ENCODE results near the gene CHTF18. TPM values are rescaled to one million over a fixed set of nuclear protein-coding genes. Genes with fewer than 3 reads are reported as not detected.

CHTF18 gene
- total RNA-seq, 1 experiment from 2014 or later: 102 TPM

DNA sequence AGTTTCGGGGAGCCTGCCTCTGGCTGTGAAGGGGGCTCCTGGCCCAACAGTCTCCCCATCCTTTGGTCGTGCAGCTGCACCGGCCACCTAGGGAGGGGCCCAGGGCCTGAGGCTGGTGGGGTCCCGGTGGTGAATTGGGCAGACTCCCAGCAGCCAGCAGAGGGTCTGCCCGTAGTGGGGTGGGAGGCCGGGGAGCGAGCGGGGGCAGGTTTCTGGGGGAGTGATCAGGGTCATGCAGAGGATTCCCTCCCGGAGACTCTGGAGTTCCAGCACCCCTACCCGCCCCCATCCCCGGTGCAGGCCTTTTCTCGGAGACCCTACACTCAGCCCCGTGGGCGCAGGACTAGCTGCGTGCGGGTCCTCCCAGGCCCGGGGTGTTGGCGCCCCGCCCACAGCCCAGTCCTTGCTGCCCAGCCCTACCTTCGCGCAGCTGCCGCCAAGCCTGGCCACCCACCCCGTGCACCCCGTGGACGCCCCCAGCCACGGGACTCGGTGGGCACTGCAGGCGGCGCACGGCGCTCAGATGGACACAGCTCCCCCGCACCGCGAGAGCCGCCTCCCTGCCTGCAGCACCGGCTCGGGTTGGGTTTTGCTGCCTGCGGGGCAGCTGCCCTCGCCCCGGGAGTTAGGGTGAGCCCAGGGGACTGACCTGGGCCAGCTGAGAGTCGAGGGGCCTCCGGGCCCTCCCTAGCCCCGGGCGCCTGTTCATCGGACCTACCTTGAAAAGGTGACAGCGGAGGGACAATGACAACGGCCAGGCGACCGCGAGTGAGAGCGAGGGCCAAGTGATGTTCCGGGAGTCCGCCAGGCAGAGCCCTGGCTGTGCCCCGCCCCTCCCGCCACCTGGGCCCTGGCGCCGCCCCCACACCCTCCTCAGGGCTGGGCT is 11.8 kb downstream of the CHTF18 start, which contains the start of gene GNG13:
GNG13 (minus strand) TSS at position 787 of the 886 bp plus-strand sequence. CDS start 1,657 bp downstream, outside the sequence.
- peak within 1 kb of the TSS; percentile 26 for H3K4me3 ChIP-seq (ENCODE audit: low read depth, low read length)
- no peak within 1 kb of the TSS for H3K27ac Mint-ChIP-seq (ENCODE audit: unreplicated experiment)
- intact Hi-C loops (cut with micrococcal nuclease; ENCODE audit: unreplicated experiment): no loop called here
- no peaks in the 10 kb centered on the region for H3K27me3 Mint-ChIP-seq (ENCODE audit: insufficient read depth, unreplicated experiment)
- no peaks in the 10 kb centered on the region for H3K27me3 ChIP-seq (replicated peaks; ENCODE audit: control insufficient read depth, insufficient read depth, low read length)
- H3K9me3 ChIP-seq: no peaks in the 10 kb centered on the region
- no peaks in the 10 kb centered on the region for H3K9me3 Mint-ChIP-seq (ENCODE audit: unreplicated experiment)
- no TSS peak for BruUV-seq (replicated peaks)
- H3K36me3 Mint-ChIP-seq (ENCODE audit: insufficient read depth, unreplicated experiment): peaks cover 42% of the 10 kb centered on the region
- TF ChIP-seq, protein P1, sequence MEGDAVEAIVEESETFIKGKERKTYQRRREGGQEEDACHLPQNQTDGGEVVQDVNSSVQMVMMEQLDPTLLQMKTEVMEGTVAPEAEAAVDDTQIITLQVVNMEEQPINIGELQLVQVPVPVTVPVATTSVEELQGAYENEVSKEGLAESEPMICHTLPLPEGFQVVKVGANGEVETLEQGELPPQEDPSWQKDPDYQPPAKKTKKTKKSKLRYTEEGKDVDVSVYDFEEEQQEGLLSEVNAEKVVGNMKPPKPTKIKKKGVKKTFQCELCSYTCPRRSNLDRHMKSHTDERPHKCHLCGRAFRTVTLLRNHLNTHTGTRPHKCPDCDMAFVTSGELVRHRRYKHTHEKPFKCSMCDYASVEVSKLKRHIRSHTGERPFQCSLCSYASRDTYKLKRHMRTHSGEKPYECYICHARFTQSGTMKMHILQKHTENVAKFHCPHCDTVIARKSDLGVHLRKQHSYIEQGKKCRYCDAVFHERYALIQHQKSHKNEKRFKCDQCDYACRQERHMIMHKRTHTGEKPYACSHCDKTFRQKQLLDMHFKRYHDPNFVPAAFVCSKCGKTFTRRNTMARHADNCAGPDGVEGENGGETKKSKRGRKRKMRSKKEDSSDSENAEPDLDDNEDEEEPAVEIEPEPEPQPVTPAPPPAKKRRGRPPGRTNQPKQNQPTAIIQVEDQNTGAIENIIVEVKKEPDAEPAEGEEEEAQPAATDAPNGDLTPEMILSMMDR (IDR thresholded peaks at IDR 0.05; ENCODE audit: insufficient read depth in 1 of 2, low read depth in 1 of 2, low read length in 1 of 2, severe bottlenecking in 1 of 2, unreplicated experiment in 1 of 2): no peak
- no peaks in the 10 kb centered on the region for H3K36me3 ChIP-seq (ENCODE audit: control insufficient read depth, insufficient read depth, low read length)
- peaks cover 9% of the 10 kb centered on the region for H3K4me1 ChIP-seq
- ChIA-PET POLR2A (interaction anchor here (0.5 kb wide), 1 partner anchor 43 kb away, joined by 4 read pairs; no protein-coding TSS in a partner anchor), CTCF (interaction anchor here (0.6 kb wide), 3 partner anchors 32 to 76 kb away, joined by 3 to 12 read pairs (median 6); no protein-coding TSS in a partner anchor)
- no peak within 1 kb of the TSS for H3K4me3 Mint-ChIP-seq (ENCODE audit: unreplicated experiment)
- peak in 1 of 2 experiments; percentile 52 for DNase-seq
- H3K4me1 Mint-ChIP-seq (ENCODE audit: low read depth, unreplicated experiment): no peaks in the 10 kb centered on the region

DNA sequence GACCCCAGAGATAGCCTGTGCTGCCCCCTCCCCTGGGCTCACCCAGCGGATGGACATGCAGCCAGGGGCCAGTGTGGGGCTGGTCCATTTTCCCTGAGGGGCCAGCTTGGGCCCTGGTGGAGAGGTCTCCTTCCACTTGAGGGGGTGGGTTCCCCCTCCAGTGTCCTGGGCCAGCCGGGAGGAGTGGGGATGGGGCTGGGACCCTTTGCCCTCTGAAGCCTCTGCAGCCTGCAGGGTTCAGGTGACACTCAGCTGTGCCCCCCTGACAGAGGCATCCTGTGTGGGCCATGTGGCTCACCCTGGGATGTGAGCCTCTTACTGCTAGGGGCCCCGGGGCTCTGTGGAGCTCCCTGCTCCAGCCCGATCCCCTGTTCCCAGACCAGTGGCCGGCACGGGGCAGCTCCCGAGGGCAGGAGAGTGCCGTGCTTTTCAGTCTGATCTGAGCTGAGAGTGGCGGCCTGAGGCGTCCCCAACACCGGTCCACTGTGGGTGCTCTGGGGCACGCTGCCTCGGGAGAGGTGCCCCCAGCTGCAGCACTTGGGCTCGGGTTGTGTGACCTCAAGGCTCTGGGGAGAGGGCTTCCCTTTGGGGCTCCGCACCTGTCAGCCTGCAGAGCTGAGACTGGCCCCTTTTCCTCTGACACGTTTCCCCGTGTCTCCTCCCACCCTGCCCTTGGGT is 12.6 kb downstream of the CHTF18 start:
- DNase-seq: no peak
- no peak overlapping the region for H3K4me3 Mint-ChIP-seq (ENCODE audit: unreplicated experiment)
- Histone ChIP-seq H3K27me3 (replicated peaks; ENCODE audit: control insufficient read depth, insufficient read depth, low read length) (no peaks in the 10 kb centered on the region), H3K4me1 (peaks cover 9% of the 10 kb centered on the region), H3K36me3 (ENCODE audit: control insufficient read depth, insufficient read depth, low read length) (no peaks in the 10 kb centered on the region), H3K4me3 (ENCODE audit: low read depth, low read length) (no peak overlapping the region), H3K9me3 (no peaks in the 10 kb centered on the region)
- peaks cover 37% of the 10 kb centered on the region for H3K36me3 Mint-ChIP-seq (ENCODE audit: insufficient read depth, unreplicated experiment)
- intact Hi-C loops (cut with micrococcal nuclease; ENCODE audit: unreplicated experiment): no loop called here
- H3K27ac Mint-ChIP-seq (ENCODE audit: unreplicated experiment): no peak overlapping the region
- H3K9me3 Mint-ChIP-seq (ENCODE audit: unreplicated experiment): no peaks in the 10 kb centered on the region
- BruUV-seq (replicated peaks): no TSS peak
- ChIA-PET POLR2A (interaction anchor here (0.5 to 0.8 kb wide), 2 partner anchors 13 to 42 kb away, joined by 3 to 4 read pairs; partner anchors contain the start of genes CHTF18 and RPUSD1), CTCF (interaction anchor here (0.6 kb wide), 3 partner anchors 31 to 76 kb away, joined by 3 to 12 read pairs (median 6); no protein-coding TSS in a partner anchor)
- TF ChIP-seq, protein P1 (IDR thresholded peaks at IDR 0.05; ENCODE audit: insufficient read depth in 1 of 2, low read depth in 1 of 2, low read length in 1 of 2, severe bottlenecking in 1 of 2, unreplicated experiment in 1 of 2): no peak
- no peaks in the 10 kb centered on the region for H3K4me1 Mint-ChIP-seq (ENCODE audit: low read depth, unreplicated experiment)
- H3K27me3 Mint-ChIP-seq (ENCODE audit: insufficient read depth, unreplicated experiment): no peaks in the 10 kb centered on the region
